ENCODE measurements around the gene TNFAIP3.

TNFAIP3 gene

GRCh38 chr6:137862419-137863090 lies 4.5 kb upstream of the TNFAIP3 start (continued):
- TF ChIP-seq CSRNP3 (CRISPR knock-in tag; IDR thresholded peaks at IDR 0.05) (no peak), PATZ1 (CRISPR knock-in tag; IDR thresholded peaks at IDR 0.05; ENCODE audit: borderline replicate concordance) (no peak)

GRCh38 chr6:137863091-137863797 lies 3.8 kb upstream of the TNFAIP3 start:
- no peak for ATAC-seq
- no peak for TF ChIP-seq ZNF70 (CRISPR knock-in tag; IDR thresholded peaks at IDR 0.05)
- TF ChIP-seq CSDC2 (CRISPR knock-in tag; IDR thresholded peaks at IDR 0.05), result no peak

- TF ChIP-seq TOX (CRISPR knock-in tag; IDR thresholded peaks at IDR 0.05; ENCODE audit: borderline replicate concordance) (no peak), PATZ1 (CRISPR knock-in tag; IDR thresholded peaks at IDR 0.05; ENCODE audit: borderline replicate concordance) (no peak), ZFP3 (CRISPR knock-in tag; IDR thresholded peaks at IDR 0.05) (no peak), OSR1 (CRISPR knock-in tag; IDR thresholded peaks at IDR 0.05) (no peak), BACH2 (CRISPR knock-in tag; IDR thresholded peaks at IDR 0.05; ENCODE audit: borderline replicate concordance) (no peak), GLIS3 (CRISPR knock-in tag; IDR thresholded peaks at IDR 0.05) (no peak), RARB (CRISPR knock-in tag; IDR thresholded peaks at IDR 0.05) (no peak), ARNTL (CRISPR knock-in tag; IDR thresholded peaks at IDR 0.05; ENCODE audit: borderline replicate concordance, low read depth) (no peak), TCF4 (CRISPR knock-in tag; IDR thresholded peaks at IDR 0.05; ENCODE audit: borderline replicate concordance) (no peak), ZNF70 (CRISPR knock-in tag; IDR thresholded peaks at IDR 0.05) (no peak)
- no peak for ATAC-seq
Measured at GRCh38 chr6:137864812-137865508, 2.1 kb upstream of the TNFAIP3 start.

GRCh38 chr6:137866200-137866913 lies 702 bp upstream of the TNFAIP3 start:
- peak; percentile 10 for ATAC-seq
- TF ChIP-seq POU6F1 (CRISPR knock-in tag; IDR thresholded peaks at IDR 0.05; ENCODE audit: borderline replicate concordance, low read depth) (no peak), ZNF8 (CRISPR knock-in tag; IDR thresholded peaks at IDR 0.05) (no peak), GLIS3 (CRISPR knock-in tag; IDR thresholded peaks at IDR 0.05) (no peak), ZC3H10 (CRISPR knock-in tag; IDR thresholded peaks at IDR 0.05) (no peak), TOX (CRISPR knock-in tag; IDR thresholded peaks at IDR 0.05; ENCODE audit: borderline replicate concordance) (no peak), CREB5 (CRISPR knock-in tag; IDR thresholded peaks at IDR 0.05; ENCODE audit: low read depth) (no peak), TCF4 (CRISPR knock-in tag; IDR thresholded peaks at IDR 0.05; ENCODE audit: borderline replicate concordance) (no peak), CSDC2 (CRISPR knock-in tag; IDR thresholded peaks at IDR 0.05) (no peak), ZNF565 (CRISPR knock-in tag; conservative IDR thresholded peaks at IDR 0.05; ENCODE audit: low read depth) (no peak), RARB (CRISPR knock-in tag; IDR thresholded peaks at IDR 0.05) (no peak), BACH2 (CRISPR knock-in tag; IDR thresholded peaks at IDR 0.05; ENCODE audit: borderline replicate concordance) (no peak), CSRNP3 (CRISPR knock-in tag; IDR thresholded peaks at IDR 0.05) (no peak), ARNTL (CRISPR knock-in tag; IDR thresholded peaks at IDR 0.05; ENCODE audit: borderline replicate concordance, low read depth) (no peak), OSR1 (CRISPR knock-in tag; IDR thresholded peaks at IDR 0.05) (no peak), ESRRG (CRISPR knock-in tag; IDR thresholded peaks at IDR 0.05) (no peak), ISL1 (CRISPR knock-in tag; IDR thresholded peaks at IDR 0.05) (no peak), ZFP30 (CRISPR knock-in tag; IDR thresholded peaks at IDR 0.05) (no peak), SNAI2 (CRISPR knock-in tag; IDR thresholded peaks at IDR 0.05) (no peak)

Measured in SK-N-SH treated with all-trans-retinoic acid at 6 μM for 48 hours (cell line).